22Rv1 (cell line): ENCODE results near the gene WDR49.

ENCODE experiments used
- H3K27ac ChIP-seq: fragments of 450-650 bp; 2 replicates; pipeline ENCODE4 v1.5.1; 2017
- CTCF ChIP-seq: fragments of 450-650 bp; IDR thresholded peaks from 2 replicates; pipeline ENCODE4 v1.5.1; 2017; ENCODE audit warnings: mild to moderate bottlenecking
- ZFX ChIP-seq: fragments of 450-650 bp; IDR thresholded peaks from 2 replicates; pipeline ENCODE4 v1.6.1; 2017; ENCODE audit warnings: antibody characterized with exemption, borderline replicate concordance

The WDR49 gene

GRCh38 chr3:167657684-167658225 lies 4.0 kb upstream of the WDR49 start:
- H3K27ac ChIP-seq = no peak overlapping the region
- no peak for TF ChIP-seq ZFX
- no peak for TF ChIP-seq CTCF

GRCh38 chr3:167656821-167657220 lies 3.1 kb upstream of the WDR49 start:
- H3K27ac ChIP-seq = no peak overlapping the region
- TF ChIP-seq ZFX = no peak
- TF ChIP-seq CTCF = no peak

DNA sequence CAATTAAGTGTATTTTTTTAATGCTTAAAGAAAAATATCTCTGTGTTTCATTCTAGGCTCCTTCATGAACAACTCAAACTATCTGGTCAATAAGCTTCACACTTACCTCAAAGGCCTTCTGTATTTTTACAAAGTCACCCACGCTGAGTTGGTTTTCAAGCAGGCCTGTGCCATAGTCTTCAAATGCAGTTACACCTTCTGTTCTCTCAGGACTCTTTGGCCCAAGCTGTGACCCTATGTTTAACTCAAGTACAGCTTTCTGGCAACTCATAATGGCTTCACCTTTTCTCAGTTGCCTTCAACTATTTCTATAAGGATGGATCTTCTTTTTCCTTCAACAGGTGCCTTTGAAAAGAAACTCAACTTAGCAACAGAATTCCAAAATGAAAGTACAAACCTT lies 587 bp downstream of the WDR49 start:
- TF ChIP-seq ZFX (no peak), CTCF (no peak)
- H3K27ac ChIP-seq = no peak overlapping the region

DNA sequence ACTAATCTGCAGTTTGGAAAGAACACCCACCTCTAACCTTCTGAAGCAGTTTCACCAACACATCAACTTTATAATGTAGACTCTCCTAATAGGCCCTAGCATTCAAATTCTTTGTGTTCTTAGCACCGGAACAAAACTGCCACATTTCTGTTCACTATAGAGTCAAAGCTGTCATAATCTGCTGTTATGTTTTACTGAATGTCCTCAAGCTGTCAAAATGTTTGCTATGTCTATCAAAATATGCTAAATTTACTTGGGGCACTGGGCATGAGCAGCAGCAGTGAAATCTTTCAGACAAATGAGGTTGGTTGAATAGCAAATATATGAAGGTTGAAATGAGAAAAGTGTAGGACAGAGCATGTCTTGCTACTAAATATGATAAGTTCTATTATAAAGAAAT lies 1.9 kb downstream of the WDR49 start:
- no peak overlapping the region for H3K27ac ChIP-seq
- TF ChIP-seq CTCF (no peak), ZFX (no peak)

GRCh38 chr3:167650459-167650858 lies 3.3 kb downstream of the WDR49 start:
- TF ChIP-seq ZFX = no peak
- H3K27ac ChIP-seq = no peak overlapping the region

GRCh38 chr3:167649746-167650145 lies 4.0 kb downstream of the WDR49 start:
- TF ChIP-seq CTCF (no peak), ZFX (no peak)
- no peak overlapping the region for H3K27ac ChIP-seq

DNA sequence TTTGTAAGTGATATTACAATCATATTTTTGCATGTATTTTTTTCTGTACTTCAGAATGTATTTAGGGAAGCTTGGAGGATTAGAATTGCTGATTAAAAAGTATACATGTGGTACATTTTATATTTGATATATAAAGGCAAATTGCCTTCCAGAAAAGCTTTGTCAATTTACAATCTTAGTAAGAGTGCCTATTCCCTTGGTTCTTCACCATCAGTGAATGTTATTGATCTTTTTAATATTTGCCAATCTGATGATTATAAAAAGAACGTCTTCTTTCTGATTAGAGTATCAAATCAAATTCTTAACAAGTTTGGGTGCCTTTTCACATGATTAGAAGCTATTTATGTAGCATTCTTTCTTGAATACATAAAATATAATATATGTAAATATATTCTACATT lies 9.1 kb downstream of the WDR49 start:
- no peak overlapping the region for H3K27ac ChIP-seq
- TF ChIP-seq CTCF (no peak), ZFX (no peak)

- H3K27ac ChIP-seq = no peak overlapping the region
- no peak for TF ChIP-seq CTCF
- TF ChIP-seq ZFX = no peak
Observed at GRCh38 chr3:167631471-167631870, 22.3 kb downstream of the WDR49 start.
